Measurements from ENCODE around the gene CCDC138.
A peak's percentile ranks its signal among the peaks of the same experiment; 100 is the strongest.
"Not testable (repeated sequence)": the region's sequence is repeated elsewhere in the genome, so short reads cannot be mapped to it uniquely, and the experiment has no call there.

The CCDC138 gene, protein sequence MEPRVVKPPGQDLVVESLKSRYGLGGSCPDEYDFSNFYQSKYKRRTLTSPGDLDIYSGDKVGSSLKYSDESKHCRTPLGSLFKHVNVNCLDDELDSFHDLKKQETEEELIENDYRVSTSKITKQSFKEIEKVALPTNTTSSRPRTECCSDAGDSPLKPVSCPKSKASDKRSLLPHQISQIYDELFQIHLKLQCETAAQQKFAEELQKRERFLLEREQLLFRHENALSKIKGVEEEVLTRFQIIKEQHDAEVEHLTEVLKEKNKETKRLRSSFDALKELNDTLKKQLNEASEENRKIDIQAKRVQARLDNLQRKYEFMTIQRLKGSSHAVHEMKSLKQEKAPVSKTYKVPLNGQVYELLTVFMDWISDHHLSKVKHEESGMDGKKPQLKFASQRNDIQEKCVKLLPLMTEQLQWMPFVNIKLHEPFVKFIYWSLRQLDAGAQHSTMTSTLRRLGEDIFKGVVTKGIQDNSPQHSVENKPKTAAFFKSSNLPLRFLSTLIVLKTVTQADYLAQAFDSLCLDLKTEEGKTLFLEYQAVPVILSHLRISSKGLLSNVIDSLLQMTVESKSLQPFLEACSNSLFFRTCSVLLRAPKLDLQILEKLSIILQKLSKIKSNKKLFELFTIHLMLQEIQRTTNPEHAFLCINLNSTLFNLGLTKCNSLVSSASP

DNA sequence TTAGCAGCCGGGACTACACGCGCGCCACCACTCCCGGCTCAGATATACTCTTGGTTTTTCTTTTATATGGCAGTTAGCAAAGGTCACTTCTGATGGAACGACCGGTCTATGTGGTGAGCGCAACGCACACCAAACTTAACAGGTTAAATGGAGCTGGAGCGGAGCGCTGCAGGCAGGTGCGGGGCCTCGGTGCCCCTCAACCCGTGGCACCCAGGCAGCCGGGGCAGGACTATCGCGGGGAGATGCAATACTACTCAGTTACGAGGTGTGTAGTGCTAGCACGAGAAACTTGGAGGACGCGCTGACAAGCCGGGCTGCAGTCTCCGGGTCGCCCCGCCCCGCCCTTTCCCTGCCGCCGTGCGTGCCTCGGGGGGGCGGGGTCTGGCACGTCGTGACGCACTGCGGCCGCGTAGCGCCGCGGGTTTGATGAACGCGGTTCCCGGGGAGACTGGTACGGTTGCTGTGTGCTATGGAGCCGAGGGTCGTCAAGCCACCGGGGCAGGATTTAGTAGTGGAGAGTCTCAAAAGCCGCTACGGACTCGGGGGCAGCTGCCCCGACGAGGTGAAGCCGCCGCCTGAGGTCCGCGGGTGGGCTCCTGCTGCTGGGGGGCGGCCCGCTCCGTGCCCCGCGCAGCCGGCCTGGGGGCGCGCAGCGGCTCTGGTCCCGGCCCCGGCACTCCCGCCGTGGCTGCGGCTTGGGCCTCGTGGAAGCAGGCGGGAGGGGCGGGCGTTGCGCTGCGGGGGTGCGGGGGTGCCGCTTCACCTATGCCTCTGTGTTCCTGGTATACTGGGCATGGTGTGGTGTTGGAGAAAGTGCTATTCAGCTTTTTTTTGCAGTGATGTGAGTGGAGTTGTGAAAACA is at the start of gene CCDC138:
Gene CCDC138 (plus strand): TSS at position 418 of the 862 bp plus-strand sequence. CDS start 52 bp downstream, at position 470.
- DNase-seq (ENCODE audit: low read depth in 2 of 2), result peak; percentile 72 to 85

DNA sequence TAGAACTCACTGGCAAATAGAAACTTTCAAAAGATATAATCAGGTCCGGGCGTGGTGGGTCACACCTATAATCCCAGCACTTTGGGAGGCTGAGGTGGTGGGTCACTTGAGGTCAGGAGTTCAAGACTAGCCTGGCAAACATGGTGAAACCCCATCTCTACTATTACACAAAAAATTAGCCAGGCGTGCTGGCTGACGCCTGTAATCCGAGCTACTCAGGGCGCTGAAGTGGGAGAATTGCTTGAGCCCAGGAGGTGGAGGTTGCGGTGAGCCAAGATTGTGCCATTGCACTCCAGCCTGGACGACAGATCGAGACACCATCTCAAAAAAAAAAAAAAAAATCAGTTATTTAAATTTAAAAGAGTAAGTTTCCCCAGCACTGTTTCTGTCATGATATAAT is 28.6 kb upstream of the CCDC138 start:
- not testable (repeated sequence) for DNase-seq (ENCODE audit: low read depth in 2 of 2)

DNA sequence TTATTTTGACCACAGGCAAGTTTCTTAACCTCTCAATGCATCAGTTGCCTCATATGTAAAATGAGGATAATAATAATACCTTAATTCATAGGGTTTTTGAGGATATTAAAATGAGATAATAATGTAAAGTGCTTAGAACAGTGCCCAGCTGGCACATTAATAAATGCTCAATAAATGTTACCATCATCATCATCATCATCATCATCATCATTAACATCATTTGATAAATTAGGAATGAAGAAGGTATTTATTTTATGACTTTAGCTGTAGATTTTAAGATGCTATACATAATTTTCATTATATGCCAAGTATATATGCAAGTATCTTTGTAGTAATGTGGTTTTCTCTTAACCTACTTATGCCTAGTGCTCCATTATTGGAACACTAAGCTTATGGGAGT is 24.0 kb upstream of the CCDC138 start:
- not testable (repeated sequence) for DNase-seq (ENCODE audit: low read depth in 2 of 2)

DNA sequence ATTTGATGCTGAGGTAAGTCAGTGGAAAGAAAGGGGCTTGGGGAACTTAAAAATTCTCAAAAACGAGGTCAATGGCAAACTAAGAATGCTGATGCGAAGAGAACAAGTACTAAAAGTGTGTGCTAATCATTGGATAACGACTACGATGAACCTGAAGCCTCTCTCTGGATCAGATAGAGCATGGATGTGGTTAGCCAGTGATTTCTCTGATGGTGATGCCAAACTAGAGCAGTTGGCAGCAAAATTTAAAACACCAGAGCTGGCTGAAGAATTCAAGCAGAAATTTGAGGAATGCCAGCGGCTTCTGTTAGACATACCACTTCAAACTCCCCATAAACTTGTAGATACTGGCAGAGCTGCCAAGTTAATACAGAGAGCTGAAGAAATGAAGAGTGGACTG is 19.9 kb upstream of the CCDC138 start:
- not testable (repeated sequence) for DNase-seq (ENCODE audit: low read depth in 2 of 2)

DNA sequence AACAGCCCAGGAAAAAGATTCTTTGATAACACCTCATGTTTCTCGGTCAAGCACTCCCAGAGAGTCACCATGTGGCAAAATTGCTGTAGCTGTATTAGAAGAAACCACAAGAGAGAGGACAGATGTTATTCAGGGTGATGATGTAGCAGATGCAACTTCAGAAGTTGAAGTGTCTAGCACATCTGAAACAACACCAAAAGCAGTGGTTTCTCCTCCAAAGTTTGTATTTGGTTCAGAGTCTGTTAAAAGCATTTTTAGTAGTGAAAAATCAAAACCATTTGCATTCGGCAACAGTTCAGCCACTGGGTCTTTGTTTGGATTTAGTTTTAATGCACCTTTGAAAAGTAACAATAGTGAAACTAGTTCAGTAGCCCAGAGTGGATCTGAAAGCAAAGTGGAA is 18.7 kb upstream of the CCDC138 start:
- not testable (repeated sequence) for DNase-seq (ENCODE audit: low read depth in 2 of 2)

DNA sequence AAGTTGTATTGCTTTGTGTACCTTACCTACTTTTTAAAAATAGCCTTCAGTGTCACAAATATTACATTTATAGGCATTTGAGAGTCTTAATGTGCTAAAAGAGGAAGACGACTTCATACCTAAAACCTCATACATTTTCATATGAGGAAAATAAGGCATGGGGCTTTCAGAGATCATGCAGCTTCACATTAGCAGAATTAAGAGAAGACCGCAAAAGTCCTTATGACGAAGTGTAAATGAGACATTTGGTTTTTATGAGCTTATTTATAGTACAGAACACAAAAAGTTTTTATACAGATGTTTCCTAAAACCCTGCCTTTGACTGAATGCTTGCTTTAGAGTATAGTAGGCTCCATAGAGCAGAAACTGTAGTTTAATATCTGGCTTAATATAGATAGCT is 10.1 kb upstream of the CCDC138 start:
- no peak for DNase-seq (ENCODE audit: low read depth in 2 of 2)

DNA sequence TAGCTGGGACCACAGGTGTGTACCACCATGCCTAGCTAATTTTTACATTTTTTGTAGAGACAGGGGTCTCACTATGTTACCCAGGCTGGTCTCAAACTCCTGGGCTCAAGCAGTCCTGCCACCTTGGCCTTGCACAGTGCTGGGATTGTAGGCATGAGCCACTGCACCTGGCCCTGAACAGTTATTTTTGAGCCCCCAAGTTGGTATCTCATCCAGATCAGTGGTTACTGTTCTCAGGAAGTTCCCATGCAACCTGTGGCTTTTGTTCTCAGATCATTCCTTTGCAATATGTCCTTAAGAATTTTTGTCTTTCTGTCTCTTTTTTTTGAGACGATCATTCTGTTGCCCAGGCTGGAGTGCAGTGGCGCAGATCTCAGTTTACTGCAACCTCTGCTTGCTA is 7.7 kb upstream of the CCDC138 start:
- no peak for DNase-seq (ENCODE audit: low read depth in 2 of 2)

DNA sequence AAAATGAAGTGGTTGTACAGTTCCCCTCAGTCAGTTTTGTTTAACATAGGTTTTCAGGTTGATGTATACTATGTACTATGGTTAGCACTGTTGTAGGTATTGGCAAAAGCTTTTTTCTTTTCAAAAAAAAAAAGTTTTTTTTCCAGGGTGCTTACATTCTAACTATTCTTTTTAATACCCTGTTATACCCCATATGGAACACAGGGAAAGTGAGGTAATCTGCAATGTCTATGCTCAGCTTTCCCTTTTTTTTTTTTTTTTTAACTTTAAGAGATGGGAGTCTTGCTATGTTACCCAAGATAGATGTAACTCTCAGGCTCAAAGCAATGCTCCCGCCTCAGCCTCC is 590 bp upstream of the CCDC138 start:
- no peak for DNase-seq (ENCODE audit: low read depth in 2 of 2)

DNA sequence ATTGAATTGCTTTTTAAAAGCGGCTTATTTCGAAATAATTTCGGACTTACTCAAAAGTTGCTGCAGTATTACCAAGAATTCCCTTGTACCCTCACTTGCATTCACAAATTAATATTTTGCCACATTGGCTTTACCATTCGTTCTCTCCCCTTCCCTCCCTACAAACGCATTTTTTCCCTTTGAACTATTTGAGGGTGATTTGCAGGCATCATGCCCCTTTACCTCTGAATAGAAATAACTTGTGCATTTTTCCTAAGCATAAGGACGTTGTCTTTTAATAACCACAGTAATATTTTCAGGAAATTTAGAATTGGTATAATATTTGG is 608 bp downstream of the CCDC138 start:
- DNase-seq (ENCODE audit: low read depth in 2 of 2), result no peak

DNA sequence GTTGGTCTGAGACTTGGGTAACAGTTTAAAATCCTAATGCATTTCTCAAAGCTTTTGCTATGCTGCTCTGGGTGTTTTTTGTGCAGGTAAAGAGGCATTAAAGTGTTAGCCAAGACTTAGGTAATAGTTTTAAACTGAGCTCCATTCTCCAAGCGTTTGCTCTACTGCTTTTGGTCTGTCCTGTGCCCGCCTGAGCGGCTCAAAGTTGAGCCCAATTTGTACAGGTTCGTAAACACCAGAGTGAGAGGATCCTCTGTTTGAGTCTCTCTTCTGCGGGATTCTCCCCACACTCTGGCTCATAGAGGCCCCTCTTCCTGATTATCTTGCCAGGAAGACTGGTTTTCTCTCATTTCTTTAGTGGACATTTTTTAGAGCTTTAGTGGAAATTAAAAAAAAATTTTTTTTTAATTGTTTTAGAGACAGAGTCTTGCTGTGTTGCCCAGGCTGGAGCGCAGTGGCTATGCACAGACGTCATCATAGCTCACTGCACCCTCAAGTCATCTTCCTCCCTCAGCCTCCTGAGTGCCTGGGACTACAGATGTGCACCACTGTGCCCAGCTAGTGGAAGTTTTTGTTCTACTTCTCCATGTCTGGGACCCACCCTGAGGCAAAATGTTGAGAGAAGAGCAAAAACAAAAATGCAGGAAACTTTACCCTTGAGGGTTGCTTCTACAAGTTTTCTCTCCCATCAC is 16.6 kb downstream of the CCDC138 start:
- no peak for DNase-seq (ENCODE audit: low read depth in 2 of 2)

DNA sequence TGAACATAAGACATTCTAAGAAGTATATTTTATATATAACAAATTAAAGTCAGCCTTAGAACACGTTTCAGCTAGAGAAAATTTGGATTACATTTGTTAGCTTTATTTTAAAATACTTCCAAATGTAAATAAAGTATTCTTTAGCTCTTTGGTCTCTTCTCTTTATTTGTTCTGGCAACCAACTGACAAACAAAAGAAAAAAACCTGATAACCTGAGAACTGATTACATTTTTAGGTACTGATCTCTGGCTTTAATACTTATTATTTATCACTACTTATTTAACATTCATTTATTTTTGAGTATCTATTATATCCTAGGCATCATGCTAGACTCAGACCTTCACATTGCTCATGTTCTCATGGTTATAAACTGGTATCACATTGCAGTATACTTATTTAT is 18.5 kb downstream of the CCDC138 start:
- DNase-seq (ENCODE audit: low read depth in 2 of 2), result no peak

DNA sequence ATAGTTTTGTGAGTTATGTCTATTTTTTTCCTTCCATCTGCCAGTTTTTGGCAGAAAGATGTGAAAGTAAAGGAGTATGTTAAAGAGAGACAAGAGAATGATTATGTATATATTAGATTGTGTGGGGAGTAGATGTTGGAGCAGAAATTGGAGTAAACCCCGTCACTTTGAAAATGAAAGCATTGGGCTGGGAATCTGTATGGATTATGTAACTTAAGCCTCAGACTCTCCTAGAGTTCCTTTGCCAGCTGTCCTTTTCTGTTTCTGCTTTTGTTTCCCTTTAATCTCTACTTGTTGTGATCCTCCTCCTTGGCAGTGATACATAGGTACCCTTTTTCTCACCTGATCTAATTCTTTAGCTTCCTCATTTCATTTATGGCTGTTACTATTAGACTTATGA is 19.2 kb downstream of the CCDC138 start:
- DNase-seq (ENCODE audit: low read depth in 2 of 2), result no peak

DNA sequence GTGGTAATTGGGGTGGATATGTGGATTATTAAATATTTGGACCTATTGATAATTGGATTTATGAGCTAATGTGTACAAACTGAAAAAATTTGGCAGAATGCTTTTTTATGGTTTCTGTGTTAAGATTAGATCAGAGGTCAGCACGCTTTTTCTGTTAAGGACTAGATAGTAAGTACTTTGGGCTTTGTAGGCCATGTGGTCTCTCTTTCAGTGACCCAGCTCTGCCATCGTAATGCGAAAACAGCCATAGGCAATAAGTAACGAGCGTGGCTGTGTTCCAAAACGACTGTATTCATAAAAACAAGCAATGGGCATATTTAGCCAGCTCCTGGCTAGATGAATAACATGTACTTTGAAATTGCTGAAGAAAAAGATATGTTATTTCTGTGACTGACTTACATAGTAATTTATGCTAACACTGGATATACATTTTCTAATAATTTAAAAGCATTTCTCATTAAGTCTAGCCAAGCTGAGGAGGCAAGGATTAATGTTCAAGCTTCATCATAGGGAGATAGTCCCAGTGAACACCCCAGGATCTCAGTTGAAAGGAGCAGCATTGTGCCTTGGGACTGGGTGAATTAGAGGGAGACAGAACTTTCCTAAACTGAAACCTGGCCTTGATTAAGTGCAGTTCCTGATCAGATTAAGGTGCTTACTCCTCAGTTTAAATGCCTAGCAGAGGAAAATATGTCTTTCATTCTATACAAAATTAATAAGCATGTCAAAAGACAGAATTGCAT is 20.0 kb downstream of the CCDC138 start:
- DNase-seq (ENCODE audit: low read depth in 2 of 2), result no peak

DNA sequence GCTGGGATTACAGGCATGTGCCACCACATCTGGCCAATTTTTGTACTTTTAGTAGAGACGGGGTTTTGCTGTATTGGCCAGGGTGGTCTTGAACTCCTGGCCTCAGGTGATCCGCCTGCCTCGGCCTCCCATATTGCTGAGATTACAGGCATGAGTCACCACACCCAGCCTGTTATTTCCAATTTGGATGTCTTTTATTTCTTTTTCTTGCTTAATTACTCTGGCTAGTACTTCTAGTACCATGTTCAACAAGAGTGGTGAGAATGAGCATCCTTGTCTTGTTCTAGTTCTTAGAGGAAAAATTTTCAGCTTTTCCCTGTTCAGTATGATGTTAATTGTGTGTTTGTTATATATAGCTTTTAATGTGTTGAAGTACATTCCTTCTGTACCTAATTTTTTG is 23.4 kb downstream of the CCDC138 start:
- DNase-seq (ENCODE audit: low read depth in 2 of 2), result no peak

DNA sequence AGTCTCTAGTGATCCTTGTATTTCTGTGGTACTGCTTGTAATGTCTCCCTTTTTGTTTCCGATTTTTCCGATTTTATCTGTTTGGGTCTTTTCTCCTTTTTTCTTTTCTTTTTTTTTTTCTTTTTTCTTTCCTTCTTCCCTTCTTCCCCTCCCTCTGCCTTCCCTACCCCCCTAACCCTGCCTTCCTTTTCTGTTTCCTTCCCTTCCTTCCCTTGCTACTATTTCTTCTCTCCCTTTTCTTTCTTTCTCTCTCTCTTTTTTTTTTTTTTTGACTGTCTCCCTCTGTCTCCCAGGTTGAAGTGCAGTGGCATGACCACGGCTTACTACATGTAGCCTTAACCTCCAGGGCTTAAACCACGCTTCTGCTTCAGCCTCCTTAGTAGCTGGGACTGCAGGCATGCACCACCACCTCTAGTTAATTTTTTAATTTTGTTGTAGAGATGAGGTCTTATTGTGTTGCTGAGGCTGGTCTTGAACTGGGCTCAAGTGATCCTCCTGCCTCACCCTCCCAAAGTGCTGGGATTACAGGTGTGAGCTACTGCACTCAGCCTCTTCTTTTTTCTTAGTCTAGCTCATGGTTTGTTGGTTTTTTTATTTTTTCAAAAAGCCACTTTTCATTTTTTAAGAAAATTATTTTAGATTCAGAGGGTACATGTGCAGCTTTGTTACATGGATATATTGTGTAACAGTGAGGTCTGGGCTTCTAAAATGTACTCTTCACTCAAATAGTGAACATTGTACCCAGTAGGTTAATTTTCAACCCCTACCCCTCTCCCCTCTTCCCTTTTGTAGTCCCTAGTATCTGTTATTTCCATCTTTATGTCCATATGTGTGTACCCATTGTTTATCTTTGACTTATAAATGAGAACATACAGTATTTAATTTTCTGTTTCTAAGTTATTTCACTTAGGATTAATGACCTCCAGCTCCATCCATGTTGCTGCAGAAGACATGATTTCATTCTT is 24.7 kb downstream of the CCDC138 start:
- no peak for DNase-seq (ENCODE audit: low read depth in 2 of 2)

DNA sequence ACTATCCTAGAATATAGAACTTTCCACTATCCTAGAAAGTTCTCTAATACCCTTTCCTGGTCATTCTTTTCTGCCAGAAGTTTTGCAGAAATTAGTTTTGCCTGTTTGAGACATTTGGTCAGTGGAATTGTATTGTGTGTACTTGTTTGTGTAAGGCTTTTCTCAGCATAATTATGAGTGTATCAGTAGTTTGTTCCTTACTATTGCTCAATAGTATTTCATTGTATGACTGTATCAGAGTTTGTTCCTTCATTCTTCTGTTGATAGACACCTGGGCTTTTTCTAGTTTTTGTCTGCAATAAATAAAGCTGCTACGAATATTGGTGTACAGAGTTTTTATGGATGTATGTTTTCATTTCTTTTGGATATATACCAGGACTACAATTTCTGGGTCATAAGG is 27.2 kb downstream of the CCDC138 start:
- DNase-seq (ENCODE audit: low read depth in 2 of 2), result no peak

DNA sequence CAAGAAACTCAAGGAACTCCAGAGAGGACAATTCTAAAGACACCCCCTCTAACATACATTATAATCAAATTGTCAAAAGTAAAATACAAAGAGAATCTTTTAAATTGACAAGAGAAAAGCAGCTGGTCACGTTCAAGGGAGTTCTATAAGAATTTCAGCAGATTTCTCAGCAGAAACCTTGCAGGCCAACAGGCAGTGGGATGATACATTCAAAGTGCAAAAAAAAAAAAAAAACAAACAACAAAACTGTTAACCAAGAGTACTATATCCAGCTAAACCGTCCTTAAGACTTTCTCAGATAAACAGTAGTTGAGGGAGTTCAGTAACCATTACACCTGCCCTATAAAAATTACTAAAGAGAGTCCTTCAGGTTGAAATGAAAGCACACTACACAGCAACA is 33.9 kb downstream of the CCDC138 start:
- no peak for DNase-seq (ENCODE audit: low read depth in 2 of 2)

DNA sequence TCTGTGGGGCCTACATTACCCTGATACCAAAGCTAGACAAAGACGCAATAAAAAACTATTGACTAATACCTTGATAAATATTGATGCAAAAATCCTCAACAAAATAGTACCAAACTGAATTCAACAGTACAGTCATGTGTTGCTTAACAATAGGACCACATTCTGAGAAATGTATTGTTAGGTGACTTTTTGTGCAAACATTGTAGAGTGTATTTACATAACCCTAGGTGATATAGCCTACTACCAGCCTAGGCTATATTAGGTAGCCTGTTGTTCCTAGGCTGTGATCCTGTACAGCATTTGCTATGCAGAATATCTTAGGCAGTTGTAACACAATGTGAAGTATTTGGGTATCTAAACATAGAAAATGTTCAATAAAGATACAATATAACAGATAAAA is 36.7 kb downstream of the CCDC138 start:
- no peak for DNase-seq (ENCODE audit: low read depth in 2 of 2)

DNA sequence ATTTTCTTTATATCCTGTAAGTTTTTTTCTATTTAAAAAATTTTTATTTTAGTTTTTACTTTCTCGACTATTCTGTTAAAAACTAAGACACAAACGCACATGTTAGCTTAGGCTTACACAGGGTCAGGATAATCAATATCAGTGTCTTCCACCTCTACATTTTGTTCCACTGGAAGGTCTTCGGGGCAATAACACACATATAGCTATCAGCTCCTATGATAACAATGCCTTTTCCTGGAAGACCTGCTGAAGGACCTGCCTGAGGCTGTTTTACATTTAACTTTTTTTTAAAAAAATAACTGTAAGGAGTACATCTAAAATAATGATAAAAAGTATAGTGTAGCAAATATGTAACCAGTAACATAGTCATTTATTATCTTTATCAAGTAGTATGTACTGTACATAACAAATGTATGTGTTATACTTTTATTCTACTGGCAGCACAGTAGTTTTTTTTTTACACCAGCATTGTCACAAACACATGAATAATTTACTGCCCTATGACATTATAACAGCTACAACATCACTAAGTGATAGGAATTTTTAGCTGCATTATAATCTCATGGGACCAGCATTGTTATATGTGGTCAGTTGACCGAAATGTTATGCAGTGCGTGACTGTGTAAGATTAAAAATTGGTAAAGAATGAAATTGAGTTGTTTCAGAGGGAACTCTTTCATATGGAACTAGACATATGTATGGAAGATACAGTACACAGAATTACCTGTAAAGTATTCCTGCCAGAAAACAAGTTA is 37.9 kb downstream of the CCDC138 start:
- DNase-seq (ENCODE audit: low read depth in 2 of 2), result no peak

Measured in stimulated activated CD8-positive, alpha-beta memory T cell treated with anti-CD3 and anti-CD28 coated beads, Interleukin-7, amount 100 ng/mL, for 4 hours (primary cell).